Posterior vena cava (tissue), 2 donors: ENCODE results near the gene TESK2. TPM values are rescaled to one million over a fixed set of nuclear protein-coding genes. Genes with fewer than 3 reads are reported as not detected.

Source experiments
- DNase-seq: peaks from one replicate; pipeline ENCODE4 v3.0.0-alpha.2; 2020; ENCODE audit warnings: low spot score
- intact Hi-C, 2 donors: fragments of 100-400 bp; cut with DNase I; formaldehyde crosslinking; loops; one replicate each; pipeline versions ENCODE4 v1.14.1 to v1.14.2; 2022 to 2023
- total RNA-seq, 2 donors: library from RNA; stranded (reverse); fragmentation: NEBNext Ultra II Directional; extraction: Animal tissue kit (Norgen Biotek cat#: 25700); gene quantifications; one replicate each; pipeline ENCODE4 v1.2.1, GENCODE V29; 2021
- donor health status: DM: yes; HTN: yes; CAD: no.
- donor health status: DM: yes; HTN: yes; CAD: no.

The TESK2 gene
- total RNA-seq, 2 donors from 2014 or later: 2.8 to 3.0 TPM

DNA sequence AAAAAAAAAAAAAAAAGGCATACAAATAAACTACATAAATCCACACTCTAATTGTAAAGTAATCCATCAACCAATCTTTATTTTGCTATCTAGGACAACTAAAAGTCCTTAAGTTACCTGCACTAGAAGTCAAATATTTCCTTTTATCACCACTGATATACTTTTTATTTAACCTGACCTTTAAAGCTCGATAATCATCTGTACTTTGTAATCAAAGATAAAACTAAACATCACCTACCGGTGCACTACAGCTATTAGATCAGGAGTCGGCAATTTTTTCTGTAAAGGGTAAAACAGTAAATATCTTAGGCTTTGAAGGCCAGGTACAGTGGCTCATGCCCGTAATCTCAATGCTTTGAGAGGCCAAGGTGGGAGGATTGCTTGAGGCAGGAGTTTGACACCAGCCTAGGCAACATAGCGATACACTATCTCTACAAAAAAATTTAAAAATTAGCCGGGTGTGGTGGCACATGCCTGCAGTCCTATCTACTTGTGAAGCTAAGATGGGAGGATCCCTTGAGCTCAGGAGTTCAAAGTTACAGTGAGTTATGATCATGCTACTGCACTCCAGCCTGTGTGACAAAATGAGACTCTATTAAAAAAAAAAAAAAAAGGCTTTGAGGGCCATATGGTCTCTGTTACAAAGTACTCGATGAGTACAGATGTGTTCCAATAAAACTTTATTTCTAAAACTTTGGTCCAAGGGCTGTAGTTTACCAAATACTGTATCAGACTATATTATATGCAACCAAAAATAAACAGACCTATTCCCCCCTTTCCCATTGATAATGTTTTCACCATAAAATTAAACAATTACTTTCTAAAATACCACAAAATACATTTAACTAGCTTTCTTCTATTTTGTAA is 47.1 kb downstream of the TESK2 start:
- no peak for DNase-seq
- intact Hi-C loops: no loop called here

DNA sequence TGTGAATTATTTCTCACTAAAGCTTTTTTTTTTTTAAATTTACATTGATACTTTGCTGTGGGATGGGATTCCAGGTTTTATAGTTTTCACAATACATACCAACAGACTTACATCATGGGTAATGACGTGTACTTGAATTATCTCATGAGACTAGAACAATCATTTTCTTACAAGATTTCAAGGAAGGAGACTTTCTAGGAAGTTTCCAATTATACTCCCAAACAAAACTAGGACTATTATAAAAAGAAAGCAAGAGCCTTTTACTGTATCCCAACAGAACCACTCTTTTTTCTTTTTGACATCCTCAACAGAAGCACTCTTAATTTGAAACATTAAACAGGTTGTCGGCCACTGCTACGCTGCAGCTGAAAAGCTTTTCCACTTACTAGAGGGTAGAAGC is 48.7 kb downstream of the TESK2 start:
- DNase-seq: no peak
- intact Hi-C loops: no loop called here

DNA sequence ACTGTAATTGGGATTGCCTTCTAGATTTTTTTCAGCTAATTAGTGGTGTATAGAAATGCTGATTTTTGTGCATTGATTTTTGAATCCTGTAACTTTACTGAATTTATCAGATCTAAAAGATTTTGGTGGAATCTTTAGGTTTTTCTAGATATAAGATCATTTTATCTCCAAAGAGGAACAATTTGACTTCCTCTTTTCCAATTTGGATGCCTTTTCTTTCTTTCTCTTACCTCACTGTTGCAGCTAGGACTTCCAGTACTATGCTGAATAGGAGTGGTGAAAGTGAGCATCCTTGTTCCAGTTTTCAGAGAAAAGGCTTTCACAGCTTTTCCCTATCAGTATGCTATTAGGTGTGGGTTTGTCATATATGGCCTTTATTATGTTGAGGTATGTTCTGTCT is 53.6 kb downstream of the TESK2 start:
- intact Hi-C loops: no loop called here
- no peak for DNase-seq

DNA sequence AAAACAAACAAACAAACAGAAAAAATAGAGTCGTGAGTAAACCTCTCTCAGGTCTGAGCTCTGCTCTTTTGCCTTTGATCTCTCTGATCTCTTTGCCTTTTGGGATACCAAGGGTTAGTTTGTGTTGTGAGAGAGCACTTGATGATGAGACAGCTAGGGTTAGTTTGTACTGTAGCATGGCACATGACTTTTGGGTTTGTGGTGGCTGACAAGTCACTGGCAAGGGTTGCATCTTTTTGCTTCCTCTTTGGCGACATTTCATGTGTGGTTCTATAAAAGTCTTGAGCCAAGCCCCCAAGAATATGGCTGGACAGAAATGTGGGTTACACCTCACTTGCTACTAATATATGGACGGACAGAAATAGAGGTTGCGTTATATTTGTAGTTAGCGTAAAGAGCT is 60.5 kb downstream of the TESK2 start:
- no peak for DNase-seq
- intact Hi-C loops: no loop called here

DNA sequence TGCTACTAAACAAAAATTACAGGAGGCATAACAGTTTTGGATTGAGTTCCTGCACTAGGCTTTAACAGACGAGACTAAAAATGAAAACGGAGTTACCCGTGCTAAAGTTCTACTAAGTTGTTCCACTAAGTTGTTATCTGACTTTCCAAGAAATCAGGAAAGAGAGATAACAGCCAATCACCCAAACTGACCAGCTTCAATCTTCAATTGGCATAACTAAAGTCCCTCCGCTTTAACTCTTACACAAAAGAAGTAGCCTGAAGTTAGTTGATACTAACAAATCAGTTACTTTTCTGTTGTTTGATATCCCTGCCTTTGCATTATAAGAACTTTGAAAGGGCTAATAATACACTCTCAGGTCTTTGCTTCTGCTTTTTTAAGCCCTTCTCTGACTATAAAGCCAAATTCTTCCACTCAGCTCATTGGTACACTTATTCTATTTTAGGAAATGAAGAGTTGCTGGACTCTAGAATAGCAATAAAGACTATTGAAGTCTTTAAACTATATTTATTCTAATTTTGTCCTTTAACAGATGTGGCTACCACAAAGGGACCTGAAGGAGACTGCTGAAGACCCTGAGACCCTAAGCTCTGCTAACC is 61.3 kb downstream of the TESK2 start:
- intact Hi-C loops: no loop called here
- DNase-seq: no peak

DNA sequence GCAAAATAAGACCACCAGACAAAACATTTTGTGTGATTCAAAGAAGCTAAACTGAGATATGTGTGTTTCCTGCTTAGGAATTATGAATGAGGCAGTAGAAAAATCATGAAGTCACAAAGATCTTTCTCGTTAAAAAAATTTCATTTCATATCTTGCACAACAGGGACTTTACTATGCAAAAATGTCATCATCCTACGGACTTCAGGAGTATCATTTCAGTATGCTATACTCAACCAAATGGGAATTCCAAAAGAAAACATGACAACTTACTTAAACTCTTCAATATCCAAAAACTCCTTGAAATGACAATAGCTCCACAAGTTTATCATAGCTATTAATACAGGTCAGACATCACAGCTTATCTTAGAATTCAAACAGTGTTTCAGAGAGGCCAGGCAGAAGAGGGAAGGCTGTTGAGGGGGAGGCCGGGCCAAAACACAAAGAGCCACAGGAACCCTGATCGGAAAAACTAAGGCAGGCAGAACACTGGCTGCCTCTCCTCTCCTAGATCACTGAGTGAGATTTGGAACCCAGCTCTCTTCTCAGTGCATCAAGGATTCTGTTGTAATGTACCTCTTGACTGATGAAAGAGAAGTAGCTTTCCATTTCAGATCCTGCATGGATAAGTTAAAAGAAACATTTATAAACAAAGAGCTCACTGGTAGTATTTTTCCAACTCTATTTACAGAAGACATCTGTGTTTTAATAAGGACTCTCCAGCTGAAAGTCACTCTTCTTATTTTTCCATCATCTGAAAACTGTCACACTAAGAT is 66.9 kb downstream of the TESK2 start:
- intact Hi-C loops: no loop called here
- DNase-seq: no peak

DNA sequence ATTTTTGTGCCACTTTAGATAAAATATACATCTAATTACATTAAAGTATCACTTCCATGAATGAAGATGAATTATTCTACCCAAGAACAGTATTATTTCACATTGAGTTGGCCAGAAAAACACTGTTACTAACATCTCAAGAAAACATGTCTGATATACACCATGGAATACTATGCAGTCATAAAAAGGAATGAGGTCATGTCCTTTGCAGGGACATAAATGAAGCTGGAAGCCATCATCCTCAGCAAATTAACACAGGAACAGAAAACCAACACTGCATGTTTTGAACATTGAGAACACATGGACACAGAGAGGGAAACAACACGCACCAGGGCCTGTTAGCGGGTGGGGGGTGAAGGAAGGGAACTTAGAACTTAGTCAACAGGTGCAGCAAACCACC is 69.0 kb downstream of the TESK2 start:
- intact Hi-C loops: no loop called here
- DNase-seq: no peak

DNA sequence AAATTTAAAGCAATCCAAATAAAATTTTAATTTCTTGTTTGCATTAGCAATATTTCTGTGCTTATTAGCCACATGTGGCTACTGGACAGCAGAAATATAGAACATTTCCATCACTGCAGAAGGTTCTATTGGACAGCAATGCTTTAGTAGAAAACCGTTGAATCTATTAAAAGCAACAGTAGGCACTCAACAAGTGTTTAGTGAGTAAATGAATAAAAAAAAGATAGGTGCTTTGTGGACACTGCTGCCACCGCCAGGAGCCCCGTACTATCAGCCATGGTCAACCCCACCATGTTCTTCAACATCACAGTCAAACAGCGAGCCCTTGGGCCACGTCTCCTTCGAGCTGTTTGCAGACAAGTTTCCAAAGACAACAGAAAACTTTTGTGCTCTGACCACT is 76.2 kb downstream of the TESK2 start:
- intact Hi-C loops: no loop called here
- DNase-seq: no peak

DNA sequence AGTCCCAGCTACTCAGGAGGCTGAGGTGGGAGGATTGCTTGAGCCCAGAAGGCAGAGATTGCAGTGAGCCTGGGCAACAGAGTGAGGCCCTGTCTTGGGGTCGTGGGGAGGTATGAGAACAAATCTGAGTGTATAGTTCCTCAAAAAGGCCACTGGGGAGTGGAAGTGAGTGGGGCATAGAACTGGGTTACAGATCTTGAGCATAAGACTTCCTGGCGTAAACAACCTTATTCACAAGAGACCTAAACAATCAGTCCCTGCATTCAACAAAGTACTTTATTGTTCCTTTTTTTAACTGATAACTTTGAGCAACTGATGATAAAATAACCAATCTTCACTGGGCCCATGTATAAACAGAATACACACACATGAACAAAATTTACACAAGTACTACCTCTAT is 78.1 kb downstream of the TESK2 start:
- DNase-seq: no peak
- intact Hi-C loops: loop anchor here in 1 of 2 donors (2.0 kb wide), 1 partner anchor 20 kb away; no protein-coding TSS in a partner anchor

DNA sequence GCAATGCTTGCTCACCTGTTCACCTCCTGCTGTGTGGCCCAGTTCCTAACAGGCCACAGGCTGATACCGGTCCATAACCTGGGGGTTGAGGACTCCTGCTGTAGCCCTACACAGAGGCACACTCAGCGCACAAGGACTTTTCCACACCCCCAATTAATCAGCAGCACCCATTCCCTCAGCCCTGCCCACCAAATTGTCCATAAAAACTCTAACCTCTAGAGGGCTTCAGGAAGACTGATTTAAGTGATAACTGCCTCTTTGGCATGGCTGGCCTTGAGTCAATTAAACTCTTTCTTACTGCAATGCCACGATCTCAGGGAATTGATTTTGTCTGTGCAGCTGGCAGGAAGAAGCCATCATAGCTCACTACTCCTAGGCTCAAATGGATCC is 79.5 kb downstream of the TESK2 start:
- intact Hi-C loops: no loop called here
- no peak for DNase-seq

DNA sequence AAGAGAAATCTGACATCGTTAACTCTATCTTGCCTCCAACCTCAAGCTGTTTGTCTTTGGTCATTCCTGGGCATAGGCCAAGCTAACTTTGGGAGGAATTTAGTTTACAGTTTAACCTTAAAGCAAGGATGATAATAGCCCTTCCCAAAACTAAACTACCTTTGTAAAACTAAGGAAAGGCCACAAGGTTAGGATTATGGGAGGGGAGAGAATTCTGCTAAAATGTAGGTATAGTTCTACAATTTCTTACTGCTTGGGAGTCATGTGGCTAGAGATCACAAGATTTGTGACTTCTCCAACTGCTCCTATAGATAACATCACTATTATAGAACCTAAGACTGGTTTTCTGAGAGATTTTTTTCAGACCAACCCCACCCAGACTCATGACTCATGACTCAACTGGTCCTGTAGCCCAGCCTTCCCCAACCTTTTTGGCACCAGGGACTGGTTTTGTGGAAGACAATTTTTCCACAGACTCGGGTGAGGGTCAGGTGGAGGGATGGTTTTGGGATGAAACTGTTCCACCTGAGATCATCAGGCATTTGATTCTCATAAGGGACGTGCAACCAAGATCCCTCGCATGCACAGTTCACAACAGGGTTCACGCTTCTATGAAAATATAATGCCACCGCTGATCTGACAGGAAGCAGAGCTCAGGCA is 80.0 kb downstream of the TESK2 start:
- DNase-seq: no peak
- intact Hi-C loops: no loop called here

DNA sequence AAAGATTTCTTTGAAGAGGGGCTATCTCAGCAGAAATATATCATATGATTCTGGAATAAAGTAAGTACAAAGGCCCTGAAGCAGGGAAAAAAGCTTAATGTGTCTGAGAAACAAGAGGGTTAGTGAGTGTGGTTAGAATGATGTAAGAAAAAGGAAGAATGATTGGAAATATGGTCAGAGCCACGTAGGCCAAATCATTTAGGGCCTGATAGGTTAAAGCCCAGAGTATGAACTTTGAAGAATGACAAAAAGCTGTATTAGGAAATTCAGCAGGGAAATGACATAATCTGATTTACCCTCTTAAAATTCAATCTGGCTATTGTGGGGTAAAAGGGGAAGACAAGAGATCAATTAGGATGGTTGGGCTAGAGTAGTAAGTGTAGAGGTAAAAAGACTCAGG is 81.7 kb downstream of the TESK2 start:
- intact Hi-C loops: no loop called here
- DNase-seq: no peak

DNA sequence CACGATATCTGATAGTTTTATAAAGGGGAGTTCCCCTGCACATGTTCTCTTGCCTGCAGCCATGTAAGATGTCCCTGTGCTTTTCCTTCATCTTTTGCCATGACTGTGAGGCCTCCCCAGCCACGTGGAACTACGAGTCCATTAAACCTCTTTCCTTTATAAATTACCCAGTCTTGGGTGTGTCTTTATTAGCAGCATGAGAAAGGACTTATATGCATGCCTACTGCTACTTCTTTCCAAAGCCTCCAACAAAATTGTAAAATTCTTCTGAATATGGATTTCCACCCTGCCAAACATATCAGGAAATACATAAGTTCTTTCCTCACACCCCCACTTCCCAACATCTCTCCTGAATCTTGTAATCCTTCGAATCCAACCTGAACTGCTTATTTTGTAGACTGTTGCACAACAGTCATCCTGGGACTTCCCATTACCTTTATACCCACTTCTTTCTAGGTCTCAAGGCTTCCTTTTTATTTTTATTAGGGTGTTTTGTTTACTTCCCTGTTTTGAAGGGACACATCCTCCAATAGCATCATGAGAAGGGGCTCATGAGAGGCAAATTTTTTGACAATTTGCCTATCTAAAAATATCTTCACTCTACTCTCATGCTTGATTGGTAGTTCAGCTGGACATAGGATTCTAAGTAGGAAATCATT is 83.2 kb downstream of the TESK2 start:
- no peak for DNase-seq
- intact Hi-C loops: no loop called here

DNA sequence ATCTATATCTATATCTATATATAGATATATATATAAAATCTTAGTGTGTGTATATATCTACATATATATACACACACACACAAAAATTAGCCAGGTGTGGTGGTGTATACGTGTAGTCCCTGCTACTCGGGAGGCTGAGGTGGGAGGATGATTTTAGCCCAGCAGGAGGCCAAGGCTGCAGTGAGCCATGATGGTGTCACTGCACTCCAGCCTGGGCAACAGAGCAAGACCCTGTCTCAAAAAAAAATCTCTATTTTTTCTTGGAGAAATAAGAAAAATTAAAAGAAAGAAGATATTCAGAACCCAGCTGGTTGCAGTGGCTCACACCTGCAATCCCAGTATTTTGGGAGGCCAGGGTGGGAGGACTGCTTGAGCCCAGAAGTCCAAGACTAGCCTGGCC is 85.3 kb downstream of the TESK2 start:
- intact Hi-C loops: no loop called here
- DNase-seq: no peak

DNA sequence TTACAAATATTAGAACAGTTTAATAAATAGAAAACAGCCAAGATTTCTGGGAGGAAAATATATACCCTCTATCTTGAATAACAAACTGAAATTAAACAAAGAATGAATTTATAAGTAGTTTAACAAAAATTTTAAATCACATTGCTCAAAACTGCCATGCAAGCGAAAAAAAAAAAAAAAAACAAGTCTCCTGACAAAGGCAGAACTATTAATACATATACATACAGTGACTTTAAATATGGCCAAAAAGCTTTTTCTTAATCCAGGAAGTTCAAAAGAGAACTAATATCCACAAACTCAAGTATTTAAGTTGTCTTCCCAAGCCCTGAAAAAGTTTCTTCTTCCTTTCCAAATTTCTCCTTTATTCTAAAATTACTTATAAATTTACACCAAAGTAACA is 87.2 kb downstream of the TESK2 start:
- no peak for DNase-seq
- intact Hi-C loops: no loop called here

DNA sequence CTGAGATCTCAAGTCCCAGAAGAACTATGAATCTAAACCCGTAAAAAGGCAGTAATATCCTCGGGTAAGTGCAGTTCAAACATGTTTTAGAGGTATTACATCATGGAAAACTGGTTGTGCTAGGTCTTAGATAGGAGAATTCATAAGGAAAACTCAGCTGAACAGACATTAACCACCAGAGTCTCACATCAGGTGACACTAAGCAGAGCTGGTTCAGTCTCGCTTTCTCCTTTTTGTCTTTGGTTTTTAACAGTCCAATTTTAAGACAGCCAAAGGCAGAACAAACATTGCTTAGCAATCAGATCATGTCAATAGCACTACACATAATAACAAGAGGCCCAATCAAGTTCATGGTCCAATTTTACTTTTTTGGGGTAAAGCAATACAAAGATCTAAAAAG is 87.7 kb downstream of the TESK2 start:
- intact Hi-C loops: no loop called here
- DNase-seq: no peak

DNA sequence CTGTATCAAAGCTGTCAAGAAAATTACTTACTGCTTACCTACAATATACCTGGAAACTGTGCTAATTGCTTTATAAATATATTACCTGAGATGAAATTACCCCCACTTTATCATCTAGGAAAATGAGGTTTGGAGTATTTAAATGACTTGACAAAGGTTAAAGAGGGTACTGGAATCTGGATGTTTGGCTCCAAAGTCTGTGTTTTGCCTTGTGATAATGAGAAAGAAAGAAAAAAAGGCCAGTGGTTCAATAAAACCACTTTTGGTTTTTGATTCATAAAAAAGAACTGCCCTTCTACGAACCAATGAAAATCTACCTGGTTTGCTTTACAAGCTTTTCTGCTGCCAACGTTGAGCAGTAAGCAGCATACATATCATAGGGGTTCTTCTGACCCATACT is 89.4 kb downstream of the TESK2 start:
- DNase-seq: no peak
- intact Hi-C loops: no loop called here

DNA sequence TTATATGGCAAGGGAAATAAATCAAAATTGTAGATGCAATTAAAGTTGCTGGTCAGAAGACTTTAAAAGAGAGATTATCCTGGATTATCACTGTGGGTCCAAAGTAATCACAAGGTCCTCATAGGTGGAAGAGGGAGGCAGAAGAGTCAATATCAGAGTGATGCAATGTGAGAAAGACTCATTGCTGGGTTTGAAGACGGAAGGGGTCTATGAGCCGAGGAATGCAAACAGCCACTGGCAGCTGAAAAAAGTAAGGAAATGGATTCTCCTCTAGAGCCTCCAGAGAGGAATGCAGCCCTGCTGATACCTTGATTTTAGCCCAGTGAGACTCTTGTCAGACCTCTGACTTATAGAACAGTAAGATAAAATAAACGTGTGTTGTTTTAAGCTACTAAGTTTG is 90.9 kb downstream of the TESK2 start:
- intact Hi-C loops: no loop called here
- no peak for DNase-seq

DNA sequence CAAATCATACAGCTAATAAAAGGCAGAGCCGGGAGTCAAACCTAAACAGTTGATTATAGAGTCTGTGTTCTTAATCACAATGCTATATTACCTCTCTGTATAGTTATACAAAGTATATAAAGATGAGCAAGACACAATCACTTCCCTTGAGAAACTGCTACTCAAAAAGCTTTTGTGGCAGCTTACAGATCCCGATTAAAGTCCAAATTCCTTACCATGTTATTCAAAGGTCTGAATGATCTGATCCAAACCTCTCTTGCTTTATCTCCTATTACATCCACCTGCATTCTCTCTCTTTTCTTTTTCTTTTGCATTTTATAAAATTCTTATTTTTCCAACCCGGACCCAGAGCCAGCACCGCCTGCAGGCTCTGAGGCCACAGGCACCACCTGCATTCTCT is 93.7 kb downstream of the TESK2 start:
- DNase-seq: no peak
- intact Hi-C loops: no loop called here
